Breast epithelium (tissue), 3 donors: ENCODE measurements around the gene SPOCK1.

Experiments used
- CTCF ChIP-seq, 3 donors: fragments of 450-650 bp; IDR thresholded peaks; one replicate each; pipeline ENCODE4 v1.5.1; 2016 to 2017; ENCODE audit warnings: antibody characterized with exemption in 3 of 3, mild to moderate bottlenecking in 3 of 3, moderate library complexity in 3 of 3
- POLR2AphosphoS5 ChIP-seq, 3 donors: sonication (generic); formaldehyde crosslinking; IDR thresholded peaks; one replicate each; pipeline ENCODE4 v1.6.1; 2017; ENCODE audit warnings: antibody characterized with exemption in 3 of 3

GRCh38 chr5:137129886-137130680, 369.0 kb downstream of the SPOCK1 start:
- TF ChIP-seq CTCF (IDR thresholded peaks at IDR 0.05) (no peak), POLR2AphosphoS5 (IDR thresholded peaks at IDR 0.05) (no peak)
